Measurements from ENCODE around the gene PCYT1A.
"Not testable (repeated sequence)": the region's sequence is repeated elsewhere in the genome, so short reads cannot be mapped to it uniquely, and the experiment has no call there.

PCYT1A gene

GRCh38 chr3:196314597-196314996, 27.1 kb upstream of the PCYT1A start:
- H3K9ac ChIP-seq = no peak overlapping the region
- no peaks in the 10 kb centered on the region for H3K79me2 ChIP-seq
- no peak overlapping the region for H2AFZ ChIP-seq
- TF ChIP-seq, protein P1, sequence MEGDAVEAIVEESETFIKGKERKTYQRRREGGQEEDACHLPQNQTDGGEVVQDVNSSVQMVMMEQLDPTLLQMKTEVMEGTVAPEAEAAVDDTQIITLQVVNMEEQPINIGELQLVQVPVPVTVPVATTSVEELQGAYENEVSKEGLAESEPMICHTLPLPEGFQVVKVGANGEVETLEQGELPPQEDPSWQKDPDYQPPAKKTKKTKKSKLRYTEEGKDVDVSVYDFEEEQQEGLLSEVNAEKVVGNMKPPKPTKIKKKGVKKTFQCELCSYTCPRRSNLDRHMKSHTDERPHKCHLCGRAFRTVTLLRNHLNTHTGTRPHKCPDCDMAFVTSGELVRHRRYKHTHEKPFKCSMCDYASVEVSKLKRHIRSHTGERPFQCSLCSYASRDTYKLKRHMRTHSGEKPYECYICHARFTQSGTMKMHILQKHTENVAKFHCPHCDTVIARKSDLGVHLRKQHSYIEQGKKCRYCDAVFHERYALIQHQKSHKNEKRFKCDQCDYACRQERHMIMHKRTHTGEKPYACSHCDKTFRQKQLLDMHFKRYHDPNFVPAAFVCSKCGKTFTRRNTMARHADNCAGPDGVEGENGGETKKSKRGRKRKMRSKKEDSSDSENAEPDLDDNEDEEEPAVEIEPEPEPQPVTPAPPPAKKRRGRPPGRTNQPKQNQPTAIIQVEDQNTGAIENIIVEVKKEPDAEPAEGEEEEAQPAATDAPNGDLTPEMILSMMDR (IDR thresholded peaks at IDR 0.05) = no peak
- no peaks in the 10 kb centered on the region for H3K4me1 ChIP-seq
- no peak overlapping the region for H3K4me2 ChIP-seq (ENCODE audit: low read length)
- no peak overlapping the region for H3K4me3 ChIP-seq (ENCODE audit: low read depth, low read length)
- no peak overlapping the region for H3K27ac ChIP-seq
- no peaks in the 10 kb centered on the region for H3K27me3 ChIP-seq (ENCODE audit: control insufficient read depth, insufficient read depth, low read length)
- no peaks in the 10 kb centered on the region for H3K36me3 ChIP-seq (ENCODE audit: control insufficient read depth, insufficient read depth, low read length)
- no peaks in the 10 kb centered on the region for H3K9me3 ChIP-seq (ENCODE audit: control insufficient read depth, low read length)

GRCh38 chr3:196314086-196314485, 26.6 kb upstream of the PCYT1A start:
- H3K4me2 ChIP-seq (ENCODE audit: low read length); H3K79me2 ChIP-seq; H3K4me1 ChIP-seq; H3K27ac ChIP-seq; H3K27me3 ChIP-seq (ENCODE audit: control insufficient read depth, insufficient read depth, low read length); H3K36me3 ChIP-seq (ENCODE audit: control insufficient read depth, insufficient read depth, low read length); H3K9ac ChIP-seq; H2AFZ ChIP-seq; H3K4me3 ChIP-seq (ENCODE audit: low read depth, low read length); H3K9me3 ChIP-seq (ENCODE audit: control insufficient read depth, low read length): not testable (repeated sequence)

GRCh38 chr3:196302960-196303359, 15.4 kb upstream of the PCYT1A start:
- not testable (repeated sequence) for H3K27me3 ChIP-seq (ENCODE audit: control insufficient read depth, insufficient read depth, low read length); H2AFZ ChIP-seq; H3K4me1 ChIP-seq; H3K9me3 ChIP-seq (ENCODE audit: control insufficient read depth, low read length); H3K4me2 ChIP-seq (ENCODE audit: low read length); H3K27ac ChIP-seq; H3K4me3 ChIP-seq (ENCODE audit: low read depth, low read length); H3K79me2 ChIP-seq; H3K36me3 ChIP-seq (ENCODE audit: control insufficient read depth, insufficient read depth, low read length); H3K9ac ChIP-seq

GRCh38 chr3:196302551-196302950, 15.0 kb upstream of the PCYT1A start:
- not testable (repeated sequence) for H3K4me3 ChIP-seq (ENCODE audit: low read depth, low read length); H3K9me3 ChIP-seq (ENCODE audit: control insufficient read depth, low read length); H3K4me1 ChIP-seq; H3K4me2 ChIP-seq (ENCODE audit: low read length); H3K9ac ChIP-seq; H2AFZ ChIP-seq; H3K79me2 ChIP-seq; H3K36me3 ChIP-seq (ENCODE audit: control insufficient read depth, insufficient read depth, low read length); H3K27ac ChIP-seq; H3K27me3 ChIP-seq (ENCODE audit: control insufficient read depth, insufficient read depth, low read length)

DNA sequence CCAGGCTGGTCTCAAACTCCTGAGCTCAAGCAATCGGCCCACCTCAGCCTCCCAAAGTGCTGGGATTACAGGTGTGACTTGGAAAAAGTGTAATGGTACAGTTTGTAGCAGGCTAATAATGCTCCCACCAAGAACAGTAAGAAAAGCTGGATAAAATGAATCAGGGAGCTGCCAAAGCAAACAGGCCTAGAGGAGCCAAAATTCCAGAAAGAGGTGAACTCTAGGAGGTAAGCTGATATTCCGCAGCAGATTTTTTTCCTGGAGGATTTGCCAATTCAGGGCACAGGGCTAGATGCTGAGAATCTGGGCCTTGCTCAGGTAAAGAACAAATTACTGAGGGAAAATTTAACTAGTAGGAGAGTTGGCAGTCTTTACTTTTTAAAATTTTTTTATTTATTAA, 11.0 kb upstream of the PCYT1A start:
- no peaks in the 10 kb centered on the region for H3K36me3 ChIP-seq (ENCODE audit: control insufficient read depth, insufficient read depth, low read length)
- no peak overlapping the region for H3K9ac ChIP-seq
- H3K9me3 ChIP-seq (ENCODE audit: control insufficient read depth, low read length) = no peaks in the 10 kb centered on the region

DNA sequence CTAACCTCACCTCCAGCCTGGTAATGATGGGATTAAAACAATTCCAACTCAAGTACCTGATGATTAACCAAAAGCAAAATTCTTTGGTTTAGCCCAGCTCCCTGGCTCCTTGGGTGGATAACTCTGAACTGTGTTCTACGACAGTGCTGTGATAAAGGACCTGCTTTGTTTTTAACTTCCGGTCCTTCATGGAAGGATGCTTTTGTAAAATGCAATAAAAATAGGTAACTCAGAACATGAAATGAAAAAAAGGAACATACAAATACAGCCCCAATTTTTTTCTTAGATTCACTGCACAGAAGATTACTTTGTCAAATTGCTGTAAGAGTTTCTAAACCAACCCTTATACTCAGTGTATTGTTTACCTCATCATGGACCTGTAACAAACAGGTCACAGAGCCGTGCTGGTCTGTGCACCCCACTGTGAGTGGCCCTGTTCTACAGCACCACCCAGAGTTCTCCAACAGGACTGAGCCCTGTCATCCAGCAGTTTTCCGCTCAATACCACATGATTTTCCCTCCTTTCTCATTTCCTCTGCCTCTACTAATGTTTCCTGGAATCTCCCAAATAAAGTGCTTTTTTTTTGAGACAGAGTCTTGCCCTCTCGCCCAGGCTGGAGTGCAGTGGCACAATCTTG, 4.9 kb upstream of the PCYT1A start:
- TF ChIP-seq, protein P1 (IDR thresholded peaks at IDR 0.05) = no peak
- peaks cover 3% of the 10 kb centered on the region for H3K79me2 ChIP-seq
- no peaks in the 10 kb centered on the region for H3K27me3 ChIP-seq (ENCODE audit: control insufficient read depth, insufficient read depth, low read length)
- no peaks in the 10 kb centered on the region for H3K9me3 ChIP-seq (ENCODE audit: control insufficient read depth, low read length)
- no peak overlapping the region for H3K27ac ChIP-seq
- no peak overlapping the region for H3K4me2 ChIP-seq (ENCODE audit: low read length)
- H3K36me3 ChIP-seq (ENCODE audit: control insufficient read depth, insufficient read depth, low read length) = no peaks in the 10 kb centered on the region
- H3K4me1 ChIP-seq = no peaks in the 10 kb centered on the region
- H2AFZ ChIP-seq = no peak overlapping the region
- no peak overlapping the region for H3K9ac ChIP-seq
- H3K4me3 ChIP-seq (ENCODE audit: low read depth, low read length) = no peak overlapping the region

More for the DNA sequence above, 11.0 kb upstream of the PCYT1A start:
- Histone ChIP-seq H3K4me3 (ENCODE audit: low read depth, low read length) (no peak overlapping the region), H2AFZ (no peak overlapping the region), H3K79me2 (no peaks in the 10 kb centered on the region), H3K27ac (no peak overlapping the region), H3K27me3 (ENCODE audit: control insufficient read depth, insufficient read depth, low read length) (no peaks in the 10 kb centered on the region), H3K4me1 (no peaks in the 10 kb centered on the region), H3K4me2 (ENCODE audit: low read length) (no peak overlapping the region)
- TF ChIP-seq, protein P1 (IDR thresholded peaks at IDR 0.05) = no peak

Data from parathyroid adenoma (tissue), 2 donors.